ENCODE measurements around the gene ZNF431. TPM values are rescaled to one million over a fixed set of nuclear protein-coding genes. Genes with fewer than 3 reads are reported as not detected.

The ZNF431 gene
- total and polyA plus RNA-seq, 2 of the 8 experiments (the other 6 are each of a cell fraction or from before 2014, with no cell fraction given), result 6.7 to 43.2 TPM

DNA sequence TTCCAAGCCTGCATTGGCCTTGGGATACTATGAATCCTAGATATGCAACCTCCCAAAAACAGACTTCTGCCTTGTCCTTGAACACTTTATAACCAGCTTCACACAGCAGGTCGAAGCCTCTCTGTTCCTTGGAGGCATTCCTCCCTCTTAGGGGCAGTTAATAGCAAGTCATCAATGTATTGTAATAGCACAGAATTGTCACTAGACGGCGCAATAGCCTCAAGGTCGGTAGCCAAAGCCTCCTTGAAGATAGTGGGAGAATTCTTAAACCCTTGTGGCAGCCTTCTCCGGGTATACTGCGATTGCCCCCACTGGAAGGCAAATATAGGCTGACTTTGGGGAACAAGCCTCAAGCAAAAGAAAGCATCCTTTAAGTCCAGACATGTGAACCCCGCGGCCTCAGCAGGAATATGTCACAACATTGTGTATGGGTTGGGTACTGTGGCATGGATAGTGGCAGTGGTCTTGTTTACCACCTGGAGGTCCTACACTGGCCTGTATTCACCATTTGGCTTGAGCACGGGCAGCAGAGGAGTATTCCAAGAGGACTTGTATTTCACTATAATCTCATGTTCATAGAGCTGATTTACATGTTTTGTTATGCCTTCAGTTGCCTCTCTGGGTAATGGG lies 61.1 kb downstream of the ZNF431 start (continued):
- TF ChIP-seq, protein P1, sequence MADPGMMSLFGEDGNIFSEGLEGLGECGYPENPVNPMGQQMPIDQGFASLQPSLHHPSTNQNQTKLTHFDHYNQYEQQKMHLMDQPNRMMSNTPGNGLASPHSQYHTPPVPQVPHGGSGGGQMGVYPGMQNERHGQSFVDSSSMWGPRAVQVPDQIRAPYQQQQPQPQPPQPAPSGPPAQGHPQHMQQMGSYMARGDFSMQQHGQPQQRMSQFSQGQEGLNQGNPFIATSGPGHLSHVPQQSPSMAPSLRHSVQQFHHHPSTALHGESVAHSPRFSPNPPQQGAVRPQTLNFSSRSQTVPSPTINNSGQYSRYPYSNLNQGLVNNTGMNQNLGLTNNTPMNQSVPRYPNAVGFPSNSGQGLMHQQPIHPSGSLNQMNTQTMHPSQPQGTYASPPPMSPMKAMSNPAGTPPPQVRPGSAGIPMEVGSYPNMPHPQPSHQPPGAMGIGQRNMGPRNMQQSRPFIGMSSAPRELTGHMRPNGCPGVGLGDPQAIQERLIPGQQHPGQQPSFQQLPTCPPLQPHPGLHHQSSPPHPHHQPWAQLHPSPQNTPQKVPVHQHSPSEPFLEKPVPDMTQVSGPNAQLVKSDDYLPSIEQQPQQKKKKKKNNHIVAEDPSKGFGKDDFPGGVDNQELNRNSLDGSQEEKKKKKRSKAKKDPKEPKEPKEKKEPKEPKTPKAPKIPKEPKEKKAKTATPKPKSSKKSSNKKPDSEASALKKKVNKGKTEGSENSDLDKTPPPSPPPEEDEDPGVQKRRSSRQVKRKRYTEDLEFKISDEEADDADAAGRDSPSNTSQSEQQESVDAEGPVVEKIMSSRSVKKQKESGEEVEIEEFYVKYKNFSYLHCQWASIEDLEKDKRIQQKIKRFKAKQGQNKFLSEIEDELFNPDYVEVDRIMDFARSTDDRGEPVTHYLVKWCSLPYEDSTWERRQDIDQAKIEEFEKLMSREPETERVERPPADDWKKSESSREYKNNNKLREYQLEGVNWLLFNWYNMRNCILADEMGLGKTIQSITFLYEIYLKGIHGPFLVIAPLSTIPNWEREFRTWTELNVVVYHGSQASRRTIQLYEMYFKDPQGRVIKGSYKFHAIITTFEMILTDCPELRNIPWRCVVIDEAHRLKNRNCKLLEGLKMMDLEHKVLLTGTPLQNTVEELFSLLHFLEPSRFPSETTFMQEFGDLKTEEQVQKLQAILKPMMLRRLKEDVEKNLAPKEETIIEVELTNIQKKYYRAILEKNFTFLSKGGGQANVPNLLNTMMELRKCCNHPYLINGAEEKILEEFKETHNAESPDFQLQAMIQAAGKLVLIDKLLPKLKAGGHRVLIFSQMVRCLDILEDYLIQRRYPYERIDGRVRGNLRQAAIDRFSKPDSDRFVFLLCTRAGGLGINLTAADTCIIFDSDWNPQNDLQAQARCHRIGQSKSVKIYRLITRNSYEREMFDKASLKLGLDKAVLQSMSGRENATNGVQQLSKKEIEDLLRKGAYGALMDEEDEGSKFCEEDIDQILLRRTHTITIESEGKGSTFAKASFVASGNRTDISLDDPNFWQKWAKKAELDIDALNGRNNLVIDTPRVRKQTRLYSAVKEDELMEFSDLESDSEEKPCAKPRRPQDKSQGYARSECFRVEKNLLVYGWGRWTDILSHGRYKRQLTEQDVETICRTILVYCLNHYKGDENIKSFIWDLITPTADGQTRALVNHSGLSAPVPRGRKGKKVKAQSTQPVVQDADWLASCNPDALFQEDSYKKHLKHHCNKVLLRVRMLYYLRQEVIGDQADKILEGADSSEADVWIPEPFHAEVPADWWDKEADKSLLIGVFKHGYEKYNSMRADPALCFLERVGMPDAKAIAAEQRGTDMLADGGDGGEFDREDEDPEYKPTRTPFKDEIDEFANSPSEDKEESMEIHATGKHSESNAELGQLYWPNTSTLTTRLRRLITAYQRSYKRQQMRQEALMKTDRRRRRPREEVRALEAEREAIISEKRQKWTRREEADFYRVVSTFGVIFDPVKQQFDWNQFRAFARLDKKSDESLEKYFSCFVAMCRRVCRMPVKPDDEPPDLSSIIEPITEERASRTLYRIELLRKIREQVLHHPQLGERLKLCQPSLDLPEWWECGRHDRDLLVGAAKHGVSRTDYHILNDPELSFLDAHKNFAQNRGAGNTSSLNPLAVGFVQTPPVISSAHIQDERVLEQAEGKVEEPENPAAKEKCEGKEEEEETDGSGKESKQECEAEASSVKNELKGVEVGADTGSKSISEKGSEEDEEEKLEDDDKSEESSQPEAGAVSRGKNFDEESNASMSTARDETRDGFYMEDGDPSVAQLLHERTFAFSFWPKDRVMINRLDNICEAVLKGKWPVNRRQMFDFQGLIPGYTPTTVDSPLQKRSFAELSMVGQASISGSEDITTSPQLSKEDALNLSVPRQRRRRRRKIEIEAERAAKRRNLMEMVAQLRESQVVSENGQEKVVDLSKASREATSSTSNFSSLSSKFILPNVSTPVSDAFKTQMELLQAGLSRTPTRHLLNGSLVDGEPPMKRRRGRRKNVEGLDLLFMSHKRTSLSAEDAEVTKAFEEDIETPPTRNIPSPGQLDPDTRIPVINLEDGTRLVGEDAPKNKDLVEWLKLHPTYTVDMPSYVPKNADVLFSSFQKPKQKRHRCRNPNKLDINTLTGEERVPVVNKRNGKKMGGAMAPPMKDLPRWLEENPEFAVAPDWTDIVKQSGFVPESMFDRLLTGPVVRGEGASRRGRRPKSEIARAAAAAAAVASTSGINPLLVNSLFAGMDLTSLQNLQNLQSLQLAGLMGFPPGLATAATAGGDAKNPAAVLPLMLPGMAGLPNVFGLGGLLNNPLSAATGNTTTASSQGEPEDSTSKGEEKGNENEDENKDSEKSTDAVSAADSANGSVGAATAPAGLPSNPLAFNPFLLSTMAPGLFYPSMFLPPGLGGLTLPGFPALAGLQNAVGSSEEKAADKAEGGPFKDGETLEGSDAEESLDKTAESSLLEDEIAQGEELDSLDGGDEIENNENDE (IDR thresholded peaks at IDR 0.05; ENCODE audit: insufficient replicate concordance, low read length), result no peak
- TF ChIP-seq CHD2 (IDR thresholded peaks at IDR 0.05; ENCODE audit: low read length), result 0 out of 2 replicates have a peak, but pooled peaks have one; percentile 18
